Measurements from ENCODE around the gene RNF121.

Gene RNF121

GRCh38 chr11:72001834-72002591 is 73.2 kb downstream of the RNF121 start:
- H3K4me3 ChIP-seq (ENCODE audit: low read depth, low read length): no peak overlapping the region
- no peak for TF ChIP-seq CTCF (IDR thresholded peaks at IDR 0.05; ENCODE audit: low read depth, low read length, missing control alignments)
- DNase-seq (ENCODE audit: low read depth): no peak

DNA sequence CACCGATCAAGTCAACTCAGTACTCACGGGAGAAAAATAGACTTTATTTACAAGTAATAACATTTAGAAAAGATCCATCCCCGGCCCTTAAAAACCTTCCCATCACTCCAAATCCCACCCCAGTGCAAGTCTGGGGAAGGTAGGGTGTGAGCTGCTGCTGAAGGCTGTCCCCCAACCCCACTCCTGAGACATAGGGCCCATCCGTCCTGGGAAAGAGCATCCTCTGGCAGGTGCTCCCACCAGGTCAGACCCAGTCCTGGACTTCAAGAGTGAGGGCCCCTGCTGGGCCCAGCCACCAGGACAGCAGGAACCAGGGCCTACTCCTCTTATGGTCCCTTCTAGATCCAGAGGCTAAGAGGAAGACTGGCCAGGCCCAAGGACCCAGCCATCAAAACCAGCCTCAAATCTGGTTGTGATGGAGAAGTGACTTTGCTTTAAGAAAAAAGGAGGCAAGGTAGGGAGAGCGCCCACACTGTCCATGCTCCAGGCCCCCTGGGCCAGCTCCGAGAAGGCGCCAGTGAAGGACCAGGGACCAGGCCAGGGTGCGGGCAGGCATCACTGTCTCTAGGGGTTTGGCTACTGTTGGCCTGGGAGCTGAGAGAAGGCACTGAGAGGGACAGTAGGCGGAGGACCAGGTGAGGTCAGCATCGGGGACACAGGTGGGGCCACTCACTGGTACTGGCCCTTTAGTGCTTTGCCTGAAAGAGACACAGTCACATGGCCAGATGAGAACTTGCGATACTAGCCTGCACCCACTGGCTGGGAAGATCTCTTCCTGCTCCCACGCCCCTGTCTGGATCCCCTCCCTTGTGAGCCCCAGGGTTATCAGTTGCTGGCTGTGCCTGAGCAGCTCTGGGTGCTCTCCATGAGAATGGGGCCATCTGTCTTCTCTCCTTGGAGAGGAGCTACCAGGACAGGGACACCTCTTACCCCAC is 74.3 kb downstream of the RNF121 start:
- TF ChIP-seq CTCF (IDR thresholded peaks at IDR 0.05; ENCODE audit: low read depth, low read length, missing control alignments): no peak
- no peak for DNase-seq (ENCODE audit: low read depth)
- no peak overlapping the region for H3K4me3 ChIP-seq (ENCODE audit: low read depth, low read length)

DNA sequence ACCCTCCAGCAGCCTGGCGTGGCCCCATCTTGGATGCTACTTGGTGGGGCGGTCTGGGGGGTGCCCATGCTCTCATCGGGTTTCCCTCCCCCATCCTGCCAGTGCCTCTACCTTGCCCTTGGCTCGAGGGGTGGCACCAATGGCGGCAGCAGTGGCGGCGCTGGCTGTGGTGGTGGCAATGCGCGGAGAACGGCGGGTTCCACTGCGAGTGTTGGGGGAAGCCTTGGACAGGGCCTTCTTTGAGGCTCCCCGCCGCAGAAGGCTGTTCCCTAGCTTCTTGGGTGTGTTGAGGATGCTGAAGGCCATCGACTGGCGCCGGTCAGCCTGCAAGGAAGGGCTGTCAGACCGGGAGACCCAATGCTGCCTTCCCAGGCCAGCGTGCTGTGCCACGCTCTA is 74.9 kb downstream of the RNF121 start:
- DNase-seq (ENCODE audit: low read depth): no peak
- TF ChIP-seq CTCF (IDR thresholded peaks at IDR 0.05; ENCODE audit: low read depth, low read length, missing control alignments): no peak
- H3K4me3 ChIP-seq (ENCODE audit: low read depth, low read length): no peak overlapping the region

DNA sequence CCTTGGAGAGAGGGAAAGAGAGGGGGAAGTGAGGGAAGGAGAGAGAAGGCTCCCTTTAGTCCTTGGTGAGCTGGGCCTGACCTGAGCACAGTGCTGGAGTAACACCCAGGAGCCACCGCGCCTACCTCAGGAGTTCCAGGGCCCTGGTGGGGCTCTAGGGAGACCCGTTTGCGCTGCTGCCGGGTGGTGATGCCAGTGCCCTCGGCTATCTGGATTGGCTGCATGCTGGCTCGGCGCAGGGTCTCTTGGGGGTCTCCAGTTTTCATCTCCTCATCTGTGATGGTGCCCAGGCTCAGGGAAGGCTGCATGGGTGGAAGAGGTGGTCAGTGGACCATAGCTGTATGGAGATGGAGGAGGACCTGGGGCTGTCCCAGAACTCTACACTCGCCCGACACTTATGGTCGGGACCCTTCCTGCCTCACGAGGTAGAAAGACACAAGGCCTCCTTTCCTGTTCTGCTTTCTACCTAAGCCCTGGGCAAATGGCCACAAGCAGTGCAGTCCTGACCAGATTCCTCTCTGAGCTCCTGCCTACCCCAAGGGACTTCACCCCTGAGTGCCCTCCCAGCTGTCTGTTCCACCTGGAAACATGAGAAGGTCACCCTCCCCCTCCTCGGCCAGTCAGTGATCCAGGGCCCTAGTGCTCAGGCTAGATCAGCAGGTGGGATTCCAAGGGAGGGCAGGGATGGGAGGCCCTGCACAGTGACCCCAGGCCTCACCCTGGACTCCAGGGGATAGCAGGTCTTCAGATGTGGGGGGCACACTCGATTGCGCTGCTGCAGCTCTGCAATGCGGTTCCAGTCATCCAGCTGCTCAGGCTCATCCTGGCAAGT is 75.9 kb downstream of the RNF121 start:
- no peak for TF ChIP-seq CTCF (IDR thresholded peaks at IDR 0.05; ENCODE audit: low read depth, low read length, missing control alignments)
- no peak for DNase-seq (ENCODE audit: low read depth)
- no peak overlapping the region for H3K4me3 ChIP-seq (ENCODE audit: low read depth, low read length)

GRCh38 chr11:72005347-72006260 is 76.8 kb downstream of the RNF121 start:
- H3K4me3 ChIP-seq (ENCODE audit: low read depth, low read length): no peak overlapping the region
- TF ChIP-seq CTCF (IDR thresholded peaks at IDR 0.05; ENCODE audit: low read depth, low read length, missing control alignments): no peak
- DNase-seq (ENCODE audit: low read depth): no peak
